ENCODE results near the gene CADM1. TPM values are rescaled to one million over a fixed set of nuclear protein-coding genes. Genes with fewer than 3 reads are reported as not detected.

Gene CADM1
- total RNA-seq, 6 experiments from 2014 or later, result 21.1 to 56.7 (median 30.6) TPM

GRCh38 chr11:115548878-115549528 lies 44.8 kb upstream of the CADM1 start:
- H3K4me1 ChIP-seq, result peaks cover 0 to 2% (median 0%) of the 10 kb centered on the region in 4 donors
- 42% methylated on average over 6 of the region's 10 CpGs for WGBS (ENCODE audit: insufficient coverage, low coverage, low lambda C conversion rate, missing lambda C conversion rate)
- DNase-seq (peak in 1 of 3 donors; percentile 66), ATAC-seq (peak; percentile 76 to 96 (median 87))
- H3K4me3 ChIP-seq, result no peak overlapping the region
- H3K27me3 ChIP-seq, result no peaks in the 10 kb centered on the region
- TF ChIP-seq, protein P1, sequence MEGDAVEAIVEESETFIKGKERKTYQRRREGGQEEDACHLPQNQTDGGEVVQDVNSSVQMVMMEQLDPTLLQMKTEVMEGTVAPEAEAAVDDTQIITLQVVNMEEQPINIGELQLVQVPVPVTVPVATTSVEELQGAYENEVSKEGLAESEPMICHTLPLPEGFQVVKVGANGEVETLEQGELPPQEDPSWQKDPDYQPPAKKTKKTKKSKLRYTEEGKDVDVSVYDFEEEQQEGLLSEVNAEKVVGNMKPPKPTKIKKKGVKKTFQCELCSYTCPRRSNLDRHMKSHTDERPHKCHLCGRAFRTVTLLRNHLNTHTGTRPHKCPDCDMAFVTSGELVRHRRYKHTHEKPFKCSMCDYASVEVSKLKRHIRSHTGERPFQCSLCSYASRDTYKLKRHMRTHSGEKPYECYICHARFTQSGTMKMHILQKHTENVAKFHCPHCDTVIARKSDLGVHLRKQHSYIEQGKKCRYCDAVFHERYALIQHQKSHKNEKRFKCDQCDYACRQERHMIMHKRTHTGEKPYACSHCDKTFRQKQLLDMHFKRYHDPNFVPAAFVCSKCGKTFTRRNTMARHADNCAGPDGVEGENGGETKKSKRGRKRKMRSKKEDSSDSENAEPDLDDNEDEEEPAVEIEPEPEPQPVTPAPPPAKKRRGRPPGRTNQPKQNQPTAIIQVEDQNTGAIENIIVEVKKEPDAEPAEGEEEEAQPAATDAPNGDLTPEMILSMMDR (IDR thresholded peaks at IDR 0.05), result no peak
- no peak for TF ChIP-seq POLR2A (IDR thresholded peaks at IDR 0.05)
- no peaks in the 10 kb centered on the region for H3K36me3 ChIP-seq
- no peaks in the 10 kb centered on the region for H3K9me3 ChIP-seq
- intact Hi-C loops (cut with DNase I), result no loop called here
- no peak overlapping the region for H3K27ac ChIP-seq

GRCh38 chr11:115545581-115546210 lies 41.5 kb upstream of the CADM1 start:
- Histone ChIP-seq H3K9me3 (no peaks in the 10 kb centered on the region), H3K4me3 (no peak overlapping the region), H3K27ac (no peak overlapping the region), H3K4me1 (peaks cover 0 to 2% (median 0%) of the 10 kb centered on the region in 4 donors), H3K27me3 (no peaks in the 10 kb centered on the region), H3K36me3 (no peaks in the 10 kb centered on the region)
- TF ChIP-seq POLR2A (IDR thresholded peaks at IDR 0.05), result no peak
- TF ChIP-seq, protein P1 (IDR thresholded peaks at IDR 0.05), result no peak
- 39% methylated on average over 2 of the region's 2 CpGs for WGBS (ENCODE audit: insufficient coverage, low coverage, low lambda C conversion rate, missing lambda C conversion rate)
- ATAC-seq (no peak), DNase-seq (no peak)
- intact Hi-C loops (cut with DNase I), result no loop called here

- DNase-seq (no peak), ATAC-seq (no peak)
- Histone ChIP-seq H3K4me1 (peaks cover 0 to 2% (median 0%) of the 10 kb centered on the region in 4 donors), H3K36me3 (no peaks in the 10 kb centered on the region), H3K9me3 (no peaks in the 10 kb centered on the region), H3K4me3 (no peak overlapping the region), H3K27ac (no peak overlapping the region), H3K27me3 (no peaks in the 10 kb centered on the region)
- TF ChIP-seq, protein P1 (IDR thresholded peaks at IDR 0.05), result no peak
- TF ChIP-seq POLR2A (IDR thresholded peaks at IDR 0.05), result no peak
- intact Hi-C loops (cut with DNase I), result no loop called here
- 48% methylated on average over 2 of the region's 2 CpGs for WGBS (ENCODE audit: insufficient coverage, low coverage, low lambda C conversion rate, missing lambda C conversion rate)
Measured at GRCh38 chr11:115544422-115544948, 40.3 kb upstream of the CADM1 start.

- H3K27me3 ChIP-seq, result no peaks in the 10 kb centered on the region
- DNase-seq (no peak), ATAC-seq (no peak)
- TF ChIP-seq, protein P1 (IDR thresholded peaks at IDR 0.05), result no peak
- TF ChIP-seq POLR2A (IDR thresholded peaks at IDR 0.05), result no peak
- H3K36me3 ChIP-seq, result no peaks in the 10 kb centered on the region
- no peaks in the 10 kb centered on the region for H3K4me1 ChIP-seq
- H3K27ac ChIP-seq, result no peak overlapping the region
- no peak overlapping the region for H3K4me3 ChIP-seq
- intact Hi-C loops (cut with DNase I), result no loop called here
- no peaks in the 10 kb centered on the region for H3K9me3 ChIP-seq
- 83% methylated on average over 8 of the region's 8 CpGs for WGBS (ENCODE audit: insufficient coverage, low coverage, low lambda C conversion rate, missing lambda C conversion rate)
Measured at GRCh38 chr11:115541518-115541917, 37.3 kb upstream of the CADM1 start.

All from right lobe of liver (tissue), 6 donors.